ENCODE results near the gene ZYX.
A peak's percentile ranks its signal among the peaks of the same experiment; 100 is the strongest.

The ZYX gene

DNA sequence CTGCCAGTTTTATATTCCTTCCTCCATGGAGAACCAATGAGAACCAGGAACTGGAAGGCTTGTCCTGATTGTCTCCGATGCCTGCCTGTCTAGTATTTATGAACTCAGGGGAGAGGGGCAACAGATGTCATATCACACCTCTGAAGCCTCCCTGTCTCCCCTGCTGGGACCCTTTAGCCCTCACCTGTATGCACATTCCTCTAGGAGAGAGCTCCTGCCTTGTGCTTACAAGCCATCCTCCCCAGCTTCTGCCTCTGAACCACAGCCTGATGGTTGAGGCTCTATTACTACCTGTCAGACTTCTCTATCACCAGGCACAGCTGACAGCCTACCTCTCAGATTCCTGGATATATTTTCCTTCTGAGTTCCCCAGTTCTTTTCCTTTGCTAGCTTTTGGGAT lies 12.8 kb upstream of the ZYX start:
- no peaks in the 10 kb centered on the region for H3K4me1 ChIP-seq
- DNase-seq = no peak
- H3K27me3 ChIP-seq = peaks cover 36% of the 10 kb centered on the region
- no peaks in the 10 kb centered on the region for H3K9me3 ChIP-seq
- H3K36me3 ChIP-seq = no peaks in the 10 kb centered on the region
- H3K4me3 ChIP-seq (ENCODE audit: low read depth, low read length) = no peak overlapping the region
- no peak for TF ChIP-seq CTCF (IDR thresholded peaks at IDR 0.05; ENCODE audit: low read depth, low read length)

DNA sequence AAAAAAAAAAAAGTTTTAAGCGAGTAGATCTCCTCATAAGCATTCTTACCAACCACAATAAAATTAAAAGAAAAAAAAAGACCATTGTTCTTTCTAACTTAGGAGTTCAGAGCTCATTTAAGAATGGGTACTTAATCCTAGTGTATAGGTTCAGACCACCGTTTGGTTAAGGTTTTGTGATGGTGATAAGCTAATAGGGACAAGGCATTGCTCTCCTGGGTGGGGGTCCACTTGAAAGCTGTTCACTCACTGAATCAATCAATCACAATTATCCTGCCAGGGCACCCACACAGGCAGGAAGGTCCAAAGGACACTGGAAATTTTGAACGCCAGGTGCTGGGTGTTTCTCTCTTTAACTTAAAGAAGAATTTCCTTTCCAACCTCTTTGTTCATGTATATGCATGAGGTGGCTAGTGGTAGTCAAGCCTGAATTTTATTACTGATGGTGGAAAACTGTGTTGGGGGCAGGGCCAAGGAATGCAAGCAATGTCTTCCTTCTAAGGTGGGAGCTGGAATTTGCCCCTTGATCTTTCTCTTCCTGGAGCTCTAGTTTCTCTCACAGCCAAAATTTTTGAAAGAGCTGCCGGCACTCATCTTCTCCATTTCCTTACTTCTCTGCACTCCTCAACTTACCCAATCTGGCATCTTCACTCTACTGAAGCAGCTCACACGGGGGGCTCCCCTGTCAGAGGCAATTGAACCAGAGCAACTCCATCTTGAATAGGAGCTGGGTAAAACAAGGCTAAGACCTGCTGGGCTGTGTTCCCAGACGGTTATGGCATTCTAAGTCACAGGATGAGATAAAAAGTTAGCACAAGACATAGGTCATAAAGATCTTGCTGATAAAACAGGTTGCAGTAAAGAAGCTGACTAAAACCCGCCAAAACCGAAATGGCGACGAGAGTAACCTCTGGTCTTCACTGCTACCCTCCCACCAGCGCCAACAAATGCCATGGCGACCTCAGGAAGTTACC lies 11.2 kb upstream of the ZYX start:
- no peak for DNase-seq
- Histone ChIP-seq H3K27me3 (peaks cover 20% of the 10 kb centered on the region), H3K36me3 (no peaks in the 10 kb centered on the region), H3K4me1 (no peaks in the 10 kb centered on the region), H3K4me3 (ENCODE audit: low read depth, low read length) (no peak overlapping the region), H3K9me3 (no peaks in the 10 kb centered on the region)
- no peak for TF ChIP-seq CTCF (IDR thresholded peaks at IDR 0.05; ENCODE audit: low read depth, low read length)

DNA sequence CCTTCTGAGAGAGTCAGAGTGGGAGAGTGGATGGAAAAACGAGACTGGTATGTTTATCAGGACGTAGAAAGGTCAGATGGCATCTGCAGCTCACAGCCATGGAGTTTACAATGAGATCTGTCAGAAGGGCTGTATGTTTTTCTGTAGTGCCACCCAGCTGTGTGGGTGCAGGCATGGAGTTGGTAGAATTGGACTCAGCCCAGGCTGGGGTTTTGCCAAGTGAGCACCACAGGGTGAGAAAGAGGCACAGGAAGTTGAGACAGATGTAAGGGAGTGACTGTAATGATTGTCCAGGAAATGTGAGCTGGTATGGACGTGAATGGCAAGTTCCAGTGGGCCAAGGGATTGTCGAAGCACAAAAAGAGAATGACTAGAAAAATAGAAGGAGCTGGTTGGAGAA lies 9.1 kb upstream of the ZYX start:
- DNase-seq = no peak
- no peak for TF ChIP-seq CTCF (IDR thresholded peaks at IDR 0.05; ENCODE audit: low read depth, low read length)
- no peaks in the 10 kb centered on the region for H3K36me3 ChIP-seq
- no peaks in the 10 kb centered on the region for H3K4me1 ChIP-seq
- no peaks in the 10 kb centered on the region for H3K9me3 ChIP-seq
- H3K27me3 ChIP-seq = peaks cover 8% of the 10 kb centered on the region
- H3K4me3 ChIP-seq (ENCODE audit: low read depth, low read length) = no peak overlapping the region

DNA sequence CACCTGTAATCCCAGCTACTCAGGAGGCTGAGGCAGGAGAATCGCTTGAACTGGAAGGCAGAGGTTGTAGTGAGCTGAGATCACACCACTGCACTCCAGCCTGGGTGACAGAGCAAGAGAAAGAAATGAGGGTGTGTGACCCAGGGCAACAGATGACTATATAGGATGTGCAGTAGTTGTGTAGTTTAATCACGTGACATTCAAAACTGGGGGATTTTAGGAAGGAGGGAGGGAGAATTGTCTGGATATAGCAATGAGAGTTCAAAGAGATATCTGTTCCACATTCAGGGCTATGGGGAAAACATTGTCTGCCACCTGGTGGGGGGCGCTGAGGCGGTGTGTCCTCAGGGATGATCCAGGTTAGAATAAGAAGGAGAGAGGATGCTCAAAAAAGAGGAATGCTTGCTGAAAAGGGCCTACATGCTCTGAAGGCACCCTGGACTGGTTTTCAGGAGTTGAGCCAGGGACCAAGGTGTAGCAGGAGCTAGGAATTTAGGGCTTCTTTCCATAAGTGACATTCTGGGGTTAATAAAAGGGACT lies 7.8 kb upstream of the ZYX start:
- 0 out of 2 replicates have a peak, but pooled peaks cover 2% of the 10 kb centered on the region for H3K27me3 ChIP-seq
- H3K9me3 ChIP-seq = no peaks in the 10 kb centered on the region
- 0 out of 2 replicates have a peak, but pooled peaks have one; percentile 8 for TF ChIP-seq CTCF (IDR thresholded peaks at IDR 0.05; ENCODE audit: low read depth, low read length)
- DNase-seq = no peak
- no peak overlapping the region for H3K4me3 ChIP-seq (ENCODE audit: low read depth, low read length)
- H3K36me3 ChIP-seq = no peaks in the 10 kb centered on the region
- H3K4me1 ChIP-seq = no peaks in the 10 kb centered on the region

DNA sequence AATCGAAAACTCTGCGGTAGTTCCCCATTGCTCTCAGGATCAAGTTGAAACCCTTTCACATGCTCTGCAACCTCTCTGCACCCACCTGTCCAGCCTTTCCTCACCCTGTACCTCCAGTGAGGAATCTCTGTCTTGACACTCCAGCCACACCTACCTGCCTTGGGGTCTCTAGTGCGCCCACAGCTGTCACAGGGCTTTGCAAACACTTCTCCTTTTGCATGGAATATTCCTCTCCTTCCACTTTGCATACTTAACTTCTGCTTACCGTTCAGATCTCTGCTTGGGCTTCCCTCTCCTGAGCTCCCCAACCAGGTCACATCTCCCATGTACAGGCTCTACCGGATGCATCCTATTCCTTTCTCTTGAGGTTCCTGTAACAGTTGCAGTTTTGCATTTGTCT lies 6.6 kb upstream of the ZYX start:
- no peak for TF ChIP-seq CTCF (IDR thresholded peaks at IDR 0.05; ENCODE audit: low read depth, low read length)
- no peak overlapping the region for H3K4me3 ChIP-seq (ENCODE audit: low read depth, low read length)
- H3K27me3 ChIP-seq = no peaks in the 10 kb centered on the region
- H3K36me3 ChIP-seq = no peaks in the 10 kb centered on the region
- DNase-seq = no peak
- H3K4me1 ChIP-seq = no peaks in the 10 kb centered on the region
- H3K9me3 ChIP-seq = no peaks in the 10 kb centered on the region

Measured in BE2C (cell line).